Psoas muscle (tissue), 8 donors: ENCODE results near the gene EEFSEC. TPM values are rescaled to one million over a fixed set of nuclear protein-coding genes. Genes with fewer than 3 reads are reported as not detected.

ENCODE experiments used
- ATAC-seq, 4 donors: fragments of 200-7000 bp; cut with Tn5 transposase; one replicate each; pipeline ENCODE4 v1.9.1; 2020; ENCODE audit warnings: moderate library complexity in 3 of 4, mild to moderate bottlenecking in 2 of 4
- DNase-seq, 2 donors: peaks; one replicate each; pipeline ENCODE4 v3.0.0-alpha.2; 2020
- H3K27ac ChIP-seq: fragments of 200-600 bp; one replicate; pipeline ENCODE4 v1.8.0; 2022
- H3K27me3 ChIP-seq, 3 donors: fragments of 200-600 bp in 1 of 3; one replicate each; pipeline versions ENCODE4 v1.6.1 to v1.8.0; 2013 to 2022; ENCODE audit warnings: low read length in 2 of 3, mild to moderate bottlenecking in 2 of 3, moderate library complexity in 1 of 3; ENCODE audit not compliant: insufficient read depth in 3 of 3
- H3K36me3 ChIP-seq, 2 donors: fragments of 200-600 bp in 1 of 2; one replicate each; pipeline versions ENCODE4 v1.6.1 to v1.8.0; 2013 to 2022; ENCODE audit warnings: low read depth in 1 of 2, mild to moderate bottlenecking in 1 of 2, moderate library complexity in 1 of 2; ENCODE audit not compliant: insufficient read depth in 1 of 2
- H3K4me1 ChIP-seq: fragments of 200-600 bp; one replicate; pipeline ENCODE4 v1.8.0; 2022
- H3K4me3 ChIP-seq: fragments of 200-600 bp; one replicate; pipeline ENCODE4 v1.8.0; 2022; ENCODE audit warnings: mild to moderate bottlenecking
- H3K9me3 ChIP-seq: fragments of 200-600 bp; one replicate; pipeline ENCODE4 v1.8.0; 2022
- WGBS, 3 donors: extraction: QIAGEN DNeasy Blood & Tissue Kit; methylation state at CpG; one replicate each; pipeline versions ENCODE4 v1.1.6 to v1.1.7; 2013; 5-methylcytosine and 5-hydroxymethylcytosine counted together
- intact Hi-C, 2 donors: fragments of 100-400 bp; cut with DNase I; formaldehyde crosslinking; loops; one replicate each; pipeline versions ENCODE4 v1.11.0 to v1.14.2; 2022
- polyA plus RNA-seq, 3 donors: library from polyadenylated mRNA; stranded (reverse); fragments of 200-250 nt; gene quantifications; one replicate each; pipeline ENCODE4 v1.2.3, GENCODE V29; 2013
- total RNA-seq, 4 donors: library from RNA; stranded (reverse); fragmentation: NEBNext Ultra II Directional in 2 of 4; extraction: Animal tissue kit (Norgen Biotek cat#: 25700) in 2 of 4; gene quantifications; one replicate each; pipeline versions ENCODE4 v1.2.1 to v1.2.4, GENCODE V29; 2021 to 2023
- TF ChIP-seq, protein P1 (sequence below): fragments of 200-600 bp; IDR thresholded peaks from one replicate; pipeline ENCODE4 v1.8.0; 2022; ENCODE audit warnings: antibody characterized with exemption
- donor health status: healthy with polysubstance abuse.
- donor health status: DM: no; HTN: no; CAD: no; lungs with moderate emphysema.
- donor health status: Bipolar disorder and iron deficiency.
- donor health status: healthy.
- donor health status: DM: yes; HTN: yes; CAD: no.
- donor health status: DM: no; HTN: no; CAD: no.
- donor health status: DM: no; HTN: no; CAD: no.
- donor health status: DM: yes; HTN: yes; CAD: no.

The EEFSEC gene
- total and polyA plus RNA-seq, 7 donors = 10.7 to 18.9 (median 14.0) TPM

DNA sequence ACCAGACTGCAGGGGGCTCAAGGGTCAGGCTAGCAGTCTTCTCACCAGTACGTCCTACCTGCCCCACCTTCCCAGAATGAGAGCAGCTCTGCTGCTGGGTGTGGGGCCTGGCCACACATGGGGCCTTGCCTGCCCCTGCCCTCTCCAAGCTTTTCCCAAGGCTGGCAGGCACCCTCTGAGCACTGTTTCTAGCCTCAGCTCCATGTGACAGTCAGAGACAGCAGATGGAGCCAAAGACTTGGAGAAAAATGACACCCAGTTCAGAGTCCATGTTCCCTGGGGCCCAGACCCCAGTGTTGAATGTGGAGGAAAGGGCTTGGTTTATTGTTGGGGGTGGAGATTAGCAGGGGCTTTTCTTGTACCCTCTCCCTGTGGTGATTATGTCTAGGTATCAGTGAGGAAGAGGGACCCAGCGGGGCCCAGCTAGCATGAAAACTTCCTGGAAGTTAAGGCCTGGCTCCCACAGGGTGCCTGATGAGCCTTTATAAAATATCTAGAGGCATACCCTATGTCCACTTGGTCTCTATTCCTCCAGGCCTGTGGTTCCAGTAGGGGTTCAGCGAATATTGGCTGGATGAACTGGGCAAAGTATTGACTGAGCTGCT lies 153.8 kb downstream of the EEFSEC start:
- ATAC-seq (peak in 3 of 4 donors; percentile 30 to 42 (median 40)), DNase-seq (no peak)
- TF ChIP-seq, protein P1, sequence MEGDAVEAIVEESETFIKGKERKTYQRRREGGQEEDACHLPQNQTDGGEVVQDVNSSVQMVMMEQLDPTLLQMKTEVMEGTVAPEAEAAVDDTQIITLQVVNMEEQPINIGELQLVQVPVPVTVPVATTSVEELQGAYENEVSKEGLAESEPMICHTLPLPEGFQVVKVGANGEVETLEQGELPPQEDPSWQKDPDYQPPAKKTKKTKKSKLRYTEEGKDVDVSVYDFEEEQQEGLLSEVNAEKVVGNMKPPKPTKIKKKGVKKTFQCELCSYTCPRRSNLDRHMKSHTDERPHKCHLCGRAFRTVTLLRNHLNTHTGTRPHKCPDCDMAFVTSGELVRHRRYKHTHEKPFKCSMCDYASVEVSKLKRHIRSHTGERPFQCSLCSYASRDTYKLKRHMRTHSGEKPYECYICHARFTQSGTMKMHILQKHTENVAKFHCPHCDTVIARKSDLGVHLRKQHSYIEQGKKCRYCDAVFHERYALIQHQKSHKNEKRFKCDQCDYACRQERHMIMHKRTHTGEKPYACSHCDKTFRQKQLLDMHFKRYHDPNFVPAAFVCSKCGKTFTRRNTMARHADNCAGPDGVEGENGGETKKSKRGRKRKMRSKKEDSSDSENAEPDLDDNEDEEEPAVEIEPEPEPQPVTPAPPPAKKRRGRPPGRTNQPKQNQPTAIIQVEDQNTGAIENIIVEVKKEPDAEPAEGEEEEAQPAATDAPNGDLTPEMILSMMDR = peak; percentile 5
- intact Hi-C loops = loop anchor here in 1 of 2 donors (5.0 kb wide), 1 partner anchor 190 kb away; no protein-coding TSS in a partner anchor
- H3K27ac ChIP-seq = no peak overlapping the region
- no peaks in the 10 kb centered on the region for H3K27me3 ChIP-seq
- H3K9me3 ChIP-seq = no peaks in the 10 kb centered on the region
- H3K4me3 ChIP-seq = no peak overlapping the region
- 94 to 98% (median 94%) methylated on average over 3 of the region's 3 CpGs for WGBS, 3 donors
- H3K4me1 ChIP-seq = peaks cover 3% of the 10 kb centered on the region
- no peaks in the 10 kb centered on the region for H3K36me3 ChIP-seq

DNA sequence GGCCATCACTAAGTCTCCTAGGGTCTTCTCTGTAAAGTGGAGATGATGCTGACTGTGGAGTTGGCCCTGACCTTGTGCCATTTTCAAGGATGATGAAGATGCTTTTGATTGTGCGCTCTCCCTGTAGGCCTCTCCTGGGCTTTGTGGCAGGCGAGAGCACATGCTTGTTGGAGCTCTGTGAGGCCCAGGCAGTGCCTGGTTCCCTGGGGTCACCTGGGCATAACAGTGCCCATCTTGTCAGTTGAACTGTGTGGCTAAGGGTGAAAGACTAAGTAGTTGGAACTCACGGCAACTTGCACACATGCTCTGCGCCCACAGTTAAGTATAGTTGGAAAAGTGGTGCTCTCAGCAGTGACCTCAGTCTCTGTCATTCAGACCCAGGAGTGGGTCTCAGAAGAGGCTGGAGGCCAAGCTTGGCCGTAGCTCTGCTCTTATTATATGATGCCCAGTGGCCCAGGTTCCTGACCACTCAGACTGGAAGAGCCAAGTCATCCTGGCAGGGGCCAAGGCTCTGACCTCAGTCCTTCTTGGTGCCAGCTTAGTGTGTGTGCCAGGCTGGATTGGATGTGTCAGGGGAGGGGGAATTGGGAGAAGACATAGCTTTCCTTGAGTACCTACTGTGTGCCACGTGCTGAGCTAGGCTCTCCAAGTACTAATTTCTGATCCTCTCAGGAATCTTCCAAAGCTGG lies 154.6 kb downstream of the EEFSEC start:
- 68 to 81% (median 75%) methylated on average over 6 of the region's 6 CpGs for WGBS, 3 donors
- TF ChIP-seq, protein P1 = no peak
- H3K4me1 ChIP-seq = peaks cover 3% of the 10 kb centered on the region
- H3K4me3 ChIP-seq = no peak overlapping the region
- no peaks in the 10 kb centered on the region for H3K9me3 ChIP-seq
- intact Hi-C loops = loop anchor here in 1 of 2 donors (5.0 kb wide), 1 partner anchor 189 kb away; no protein-coding TSS in a partner anchor
- H3K36me3 ChIP-seq = no peaks in the 10 kb centered on the region
- DNase-seq = no peak
- no peak overlapping the region for H3K27ac ChIP-seq
- H3K27me3 ChIP-seq = no peaks in the 10 kb centered on the region
- ATAC-seq = peak in 3 of 4 donors; percentile 33 to 78 (median 55)

DNA sequence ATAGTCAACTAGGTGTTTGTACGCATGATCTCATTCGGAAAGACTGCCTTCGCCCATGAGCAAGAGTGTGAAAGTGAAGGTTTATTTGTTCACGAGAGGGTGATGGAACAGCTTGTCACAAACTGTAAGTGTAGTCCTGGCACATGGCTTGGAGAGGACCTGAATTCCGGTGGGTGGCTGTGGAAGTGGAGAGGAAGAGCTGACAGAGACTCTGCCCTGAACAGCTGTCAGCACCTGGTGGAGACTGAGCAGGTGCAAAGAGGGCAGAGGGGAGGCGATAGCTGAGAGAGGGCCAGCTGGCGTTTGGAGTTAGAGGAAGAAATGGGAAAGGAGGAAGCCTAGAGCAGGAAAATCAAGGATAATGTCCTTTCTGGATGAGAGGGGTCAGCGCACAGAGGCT lies 155.7 kb downstream of the EEFSEC start:
- TF ChIP-seq, protein P1 = no peak
- H3K4me3 ChIP-seq = no peak overlapping the region
- intact Hi-C loops = loop anchor here in 1 of 2 donors (5.0 kb wide), 1 partner anchor 188 kb away; no protein-coding TSS in a partner anchor
- H3K4me1 ChIP-seq = peaks cover 3% of the 10 kb centered on the region
- no peaks in the 10 kb centered on the region for H3K36me3 ChIP-seq
- H3K27me3 ChIP-seq = no peaks in the 10 kb centered on the region
- no peak overlapping the region for H3K27ac ChIP-seq
- no peaks in the 10 kb centered on the region for H3K9me3 ChIP-seq
- ATAC-seq = peak in 2 of 4 donors; percentile 45 to 79
- no peak for DNase-seq
- 71 to 83% (median 73%) methylated on average over 8 of the region's 8 CpGs for WGBS, 3 donors

DNA sequence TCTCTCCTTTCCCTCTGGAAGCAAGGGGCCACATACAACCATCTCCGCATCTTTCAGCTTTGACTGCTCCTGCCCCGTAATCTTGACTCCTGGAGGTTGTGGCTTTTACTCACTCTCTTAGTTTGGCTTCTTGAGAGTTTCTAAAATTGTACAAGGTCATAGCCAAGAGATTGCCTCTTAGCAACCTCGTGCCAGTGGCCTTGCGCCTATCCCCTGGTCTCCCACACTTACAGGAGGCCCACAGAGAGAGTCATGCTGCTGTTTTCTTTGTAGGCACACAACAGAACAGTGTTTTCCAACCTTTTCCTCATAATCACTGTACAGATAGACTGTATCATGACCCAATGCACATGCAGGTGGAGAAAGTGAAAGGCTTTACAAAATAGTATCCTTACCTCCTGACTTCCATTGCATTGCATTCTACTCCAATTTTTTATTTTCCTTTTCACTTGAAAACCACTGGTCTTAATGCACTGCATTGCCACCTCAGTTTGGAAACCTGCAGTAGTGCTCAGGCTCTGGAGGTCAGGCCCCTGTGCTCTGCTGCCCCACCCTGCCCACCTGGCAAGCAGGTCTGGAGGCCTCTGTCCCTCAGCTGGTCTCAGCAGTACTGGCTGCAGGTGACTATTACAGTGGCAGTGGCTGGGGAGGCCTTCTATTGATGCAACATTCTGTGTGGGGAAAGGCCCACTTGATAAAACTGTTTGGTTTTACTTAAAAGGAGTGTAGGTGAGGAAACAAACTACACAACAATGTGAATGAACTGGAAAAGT lies 157.2 kb downstream of the EEFSEC start:
- no peaks in the 10 kb centered on the region for H3K9me3 ChIP-seq
- H3K4me3 ChIP-seq = no peak overlapping the region
- DNase-seq (no peak), ATAC-seq (no peak)
- no peak overlapping the region for H3K27ac ChIP-seq
- TF ChIP-seq, protein P1 = no peak
- H3K4me1 ChIP-seq = peaks cover 3% of the 10 kb centered on the region
- no peaks in the 10 kb centered on the region for H3K36me3 ChIP-seq
- 50 to 74% (median 61%) methylated on average over 4 of the region's 4 CpGs for WGBS, 3 donors
- intact Hi-C loops = no loop called here
- H3K27me3 ChIP-seq = no peaks in the 10 kb centered on the region
